Choroid plexus epithelial cell (primary cell): ENCODE results near the gene C5orf22.
A peak's percentile ranks its signal among the peaks of the same experiment; 100 is the strongest.
"Not testable (repeated sequence)": the region's sequence is repeated elsewhere in the genome, so short reads cannot be mapped to it uniquely, and the experiment has no call there.

Experiments used
- DNase-seq: peaks from one replicate; pipeline ENCODE4 v3.0.0-alpha.2; 2010; ENCODE audit warnings: low read depth
- H3K4me3 ChIP-seq: 2 replicates; pipeline ENCODE4 v1.5.1; 2011; ENCODE audit warnings: low read depth, mild to moderate bottlenecking, control low read depth, low read length, moderate library complexity
- TF ChIP-seq, protein P1 (sequence below): conservative IDR thresholded peaks from 2 replicates; pipeline ENCODE4 v1.5.1; 2011; ENCODE audit warnings: low read depth, mild to moderate bottlenecking, control low read depth, inconsistent platforms, low read length, moderate library complexity

C5orf22 gene

DNA sequence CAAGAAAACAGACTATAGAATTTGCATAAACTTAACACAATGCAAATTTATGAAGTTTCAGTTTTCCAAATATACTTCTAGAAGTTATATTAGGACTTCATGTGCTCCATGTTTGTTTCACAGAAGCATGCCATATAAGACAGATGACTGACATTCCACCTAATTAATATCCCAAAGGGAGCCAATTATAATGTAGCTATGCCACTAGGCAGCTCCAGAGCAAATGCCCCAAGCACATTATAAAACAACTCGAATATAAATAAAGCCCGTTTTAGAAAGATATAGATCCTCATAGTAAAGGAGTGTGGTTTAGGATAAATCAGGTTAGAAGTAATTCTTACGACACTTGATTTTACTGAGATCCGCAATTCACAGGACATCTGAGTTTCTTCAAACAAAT lies 9.1 kb upstream of the C5orf22 start:
- TF ChIP-seq, protein P1, sequence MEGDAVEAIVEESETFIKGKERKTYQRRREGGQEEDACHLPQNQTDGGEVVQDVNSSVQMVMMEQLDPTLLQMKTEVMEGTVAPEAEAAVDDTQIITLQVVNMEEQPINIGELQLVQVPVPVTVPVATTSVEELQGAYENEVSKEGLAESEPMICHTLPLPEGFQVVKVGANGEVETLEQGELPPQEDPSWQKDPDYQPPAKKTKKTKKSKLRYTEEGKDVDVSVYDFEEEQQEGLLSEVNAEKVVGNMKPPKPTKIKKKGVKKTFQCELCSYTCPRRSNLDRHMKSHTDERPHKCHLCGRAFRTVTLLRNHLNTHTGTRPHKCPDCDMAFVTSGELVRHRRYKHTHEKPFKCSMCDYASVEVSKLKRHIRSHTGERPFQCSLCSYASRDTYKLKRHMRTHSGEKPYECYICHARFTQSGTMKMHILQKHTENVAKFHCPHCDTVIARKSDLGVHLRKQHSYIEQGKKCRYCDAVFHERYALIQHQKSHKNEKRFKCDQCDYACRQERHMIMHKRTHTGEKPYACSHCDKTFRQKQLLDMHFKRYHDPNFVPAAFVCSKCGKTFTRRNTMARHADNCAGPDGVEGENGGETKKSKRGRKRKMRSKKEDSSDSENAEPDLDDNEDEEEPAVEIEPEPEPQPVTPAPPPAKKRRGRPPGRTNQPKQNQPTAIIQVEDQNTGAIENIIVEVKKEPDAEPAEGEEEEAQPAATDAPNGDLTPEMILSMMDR = no peak
- H3K4me3 ChIP-seq = no peak overlapping the region
- no peak for DNase-seq

GRCh38 chr5:31530541-31531265 lies 1.4 kb upstream of the C5orf22 start:
- peak overlapping the region; percentile 99 for H3K4me3 ChIP-seq
- no peak for DNase-seq

GRCh38 chr5:31531543-31531887 lies 586 bp upstream of the C5orf22 start:
- peak; percentile 42 for DNase-seq
- TF ChIP-seq, protein P1 = no peak
- peak overlapping the region; percentile 99 for H3K4me3 ChIP-seq

More at GRCh38 chr5:31530541-31531265, 1.4 kb upstream of the C5orf22 start:
- TF ChIP-seq, protein P1 = no peak

GRCh38 chr5:31534527-31535046 lies 2.5 kb downstream of the C5orf22 start:
- TF ChIP-seq, protein P1 = no peak

GRCh38 chr5:31536873-31537272 lies 4.8 kb downstream of the C5orf22 start:
- no peak overlapping the region for H3K4me3 ChIP-seq
- DNase-seq = no peak
- TF ChIP-seq, protein P1 = no peak

More at GRCh38 chr5:31534527-31535046, 2.5 kb downstream of the C5orf22 start:
- H3K4me3 ChIP-seq = no peak overlapping the region
- no peak for DNase-seq

DNA sequence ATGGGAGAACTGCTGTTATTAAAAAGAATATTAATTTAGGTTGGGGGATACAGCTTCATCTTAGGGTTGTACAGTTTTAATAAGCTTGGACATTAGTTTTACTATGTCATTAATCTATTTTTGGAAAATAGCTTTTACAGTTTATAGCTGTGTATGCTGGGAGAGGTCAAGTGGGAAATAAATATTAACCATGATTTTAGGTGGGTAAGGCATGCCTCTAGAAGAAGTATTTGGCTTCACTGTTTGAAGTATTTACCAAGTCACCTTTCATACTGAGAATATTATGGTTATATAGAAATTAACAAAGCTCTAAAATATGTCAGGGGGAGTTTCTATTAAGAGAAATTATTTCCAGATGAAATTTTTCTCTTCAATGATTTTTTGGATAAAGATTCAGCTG lies 5.2 kb downstream of the C5orf22 start:
- no peak for DNase-seq
- TF ChIP-seq, protein P1 = no peak
- no peak overlapping the region for H3K4me3 ChIP-seq

GRCh38 chr5:31537851-31538250 lies 5.8 kb downstream of the C5orf22 start:
- TF ChIP-seq, protein P1 = no peak
- no peak overlapping the region for H3K4me3 ChIP-seq
- peak; percentile 83 for DNase-seq

DNA sequence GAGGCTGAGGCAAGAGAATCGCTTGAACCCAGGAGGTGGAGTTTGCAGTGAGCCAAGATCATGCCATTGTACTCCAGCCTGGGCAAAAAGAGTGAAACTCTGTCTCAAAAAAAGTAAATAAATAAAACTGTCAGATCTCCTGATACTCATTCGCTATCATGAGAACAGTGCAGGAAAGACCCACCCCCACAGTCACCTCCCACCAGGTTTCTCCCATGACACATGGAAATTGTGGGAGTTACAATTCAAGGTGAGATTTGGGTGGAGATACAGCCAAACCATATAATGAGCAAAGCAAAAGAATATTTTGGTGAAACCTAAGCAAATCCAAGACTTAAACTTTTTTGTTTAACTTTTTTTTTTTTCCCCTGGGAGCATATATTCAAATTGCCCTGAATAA lies 17.0 kb downstream of the C5orf22 start:
- DNase-seq, H3K4me3 ChIP-seq: not testable (repeated sequence)
